Caco-2 (cell line): ENCODE data around the gene RUNX2. TPM values are rescaled to one million over a fixed set of nuclear protein-coding genes. Genes with fewer than 3 reads are reported as not detected.

Experiments
- BruUV-seq: library from RNA; stranded (reverse); fragments of 400-500 nt; replicated peaks from 2 replicates; lab custom pipeline; 2021; lab: Mats Ljungman, UMichigan
- CTCF ChIA-PET: fragments of 300-600 bp; sonication (Branson Sonifier 250); formaldehyde crosslinking; loops from one replicate; lab custom pipeline; 2022; ENCODE audit warnings: antibody characterized with exemption; lab: Charles Lee
- POLR2A ChIA-PET: fragments of 300-600 bp; sonication (Branson Sonifier 250); formaldehyde crosslinking; loops from one replicate; lab custom pipeline; 2022; ENCODE audit warnings: antibody characterized with exemption; lab: Charles Lee
- DNase-seq, 2 experiments: peaks; one replicate each; pipeline versions ENCODE4 v3.0.0 to v3.0.0-alpha.2; 2020 to 2022
- H3K27me3 ChIP-seq: replicated peaks from 2 replicates; pipeline ENCODE4 v1.6.0; 2011; ENCODE audit warnings: low read length; ENCODE audit not compliant: control insufficient read depth, insufficient read depth
- H3K36me3 ChIP-seq: 2 replicates; pipeline ENCODE4 v1.5.1; 2011; ENCODE audit warnings: low read length; ENCODE audit not compliant: control insufficient read depth, insufficient read depth
- H3K4me1 ChIP-seq: fragments of 250-450 bp; sonication (Bioruptor Pico); 2 replicates; pipeline ENCODE4 v1.5.1; 2020; ENCODE audit warnings: mild to moderate bottlenecking
- H3K4me3 ChIP-seq: 2 replicates; pipeline ENCODE4 v1.5.1; 2011; ENCODE audit warnings: low read depth, mild to moderate bottlenecking, control low read depth, low read length
- H3K9me3 ChIP-seq: fragments of 250-450 bp; sonication (Bioruptor Pico); 2 replicates; pipeline ENCODE4 v1.5.1; 2020; ENCODE audit warnings: mild to moderate bottlenecking, moderate library complexity
- H3K27ac Mint-ChIP-seq: one replicate; pipeline ENCODE4 v1.8.0; 2022; ENCODE audit warnings: mixed read lengths; ENCODE audit not compliant: unreplicated experiment
- H3K27me3 Mint-ChIP-seq: one replicate; pipeline ENCODE4 v1.8.0; 2022; ENCODE audit warnings: mixed read lengths; ENCODE audit not compliant: insufficient read depth, unreplicated experiment
- H3K36me3 Mint-ChIP-seq: one replicate; pipeline ENCODE4 v1.8.0; 2022; ENCODE audit warnings: mild to moderate bottlenecking, mixed read lengths; ENCODE audit not compliant: insufficient read depth, unreplicated experiment
- H3K4me1 Mint-ChIP-seq: one replicate; pipeline ENCODE4 v1.8.0; 2022; ENCODE audit warnings: low read depth, mixed read lengths; ENCODE audit not compliant: unreplicated experiment
- H3K4me3 Mint-ChIP-seq: one replicate; pipeline ENCODE4 v1.8.0; 2022; ENCODE audit warnings: mild to moderate bottlenecking, moderate library complexity, mixed read lengths; ENCODE audit not compliant: unreplicated experiment
- H3K9me3 Mint-ChIP-seq: one replicate; pipeline ENCODE4 v1.8.0; 2022; ENCODE audit warnings: mixed read lengths; ENCODE audit not compliant: unreplicated experiment
- CTCF ChIP-seq, 2 experiments: fragments of 200-600 bp in 1 of 2; IDR thresholded peaks; 1 replicate in 1 of 2; 2 replicates in 1 of 2; pipeline versions ENCODE4 v1.5.1 to v1.8.0; 2011 to 2022; ENCODE audit warnings: antibody characterized with exemption in 1 of 2, control low read depth in 1 of 2, inconsistent platforms in 1 of 2, low read depth in 1 of 2, low read length in 1 of 2, mild to moderate bottlenecking in 1 of 2, moderate library complexity in 1 of 2; ENCODE audit not compliant: insufficient read depth in 1 of 2, severe bottlenecking in 1 of 2, unreplicated experiment in 1 of 2
- intact Hi-C: fragments of 100-400 bp; cut with micrococcal nuclease; formaldehyde crosslinking; loops from one replicate; pipeline ENCODE4 v1.10.0; 2022; ENCODE audit not compliant: unreplicated experiment
- total RNA-seq: library from RNA; stranded (reverse); gene quantifications from 2 replicates; pipeline ENCODE4 v1.2.3, GENCODE V29; 2022

Gene RUNX2
- total RNA-seq, 1 experiment from 2014 or later, result not detected

- Mint-ChIP-seq H3K36me3 (no peaks in the 10 kb centered on the region), H3K27ac (no peak overlapping the region), H3K4me1 (peaks cover 6% of the 10 kb centered on the region), H3K9me3 (no peaks in the 10 kb centered on the region), H3K27me3 (no peaks in the 10 kb centered on the region), H3K4me3 (no peak overlapping the region)
- ChIA-PET CTCF (interaction anchor here (1.2 kb wide), 1 partner anchor 30 kb away, joined by 3 read pairs; no protein-coding TSS in a partner anchor), POLR2A (no interaction called here)
- no peak for TF ChIP-seq CTCF (IDR thresholded peaks at IDR 0.05; ENCODE audit: insufficient read depth in 1 of 2, low read depth in 1 of 2, low read length in 1 of 2, severe bottlenecking in 1 of 2, unreplicated experiment in 1 of 2)
- Histone ChIP-seq H3K4me1 (no peaks in the 10 kb centered on the region), H3K9me3 (no peaks in the 10 kb centered on the region), H3K4me3 (no peak overlapping the region), H3K36me3 (no peaks in the 10 kb centered on the region), H3K27me3 (no peaks in the 10 kb centered on the region)
- no peak for DNase-seq
- intact Hi-C loops, result no loop called here
- no TSS peak for BruUV-seq
Observed at GRCh38 chr6:45684476-45684875, 356.3 kb downstream of the RUNX2 start.

DNA sequence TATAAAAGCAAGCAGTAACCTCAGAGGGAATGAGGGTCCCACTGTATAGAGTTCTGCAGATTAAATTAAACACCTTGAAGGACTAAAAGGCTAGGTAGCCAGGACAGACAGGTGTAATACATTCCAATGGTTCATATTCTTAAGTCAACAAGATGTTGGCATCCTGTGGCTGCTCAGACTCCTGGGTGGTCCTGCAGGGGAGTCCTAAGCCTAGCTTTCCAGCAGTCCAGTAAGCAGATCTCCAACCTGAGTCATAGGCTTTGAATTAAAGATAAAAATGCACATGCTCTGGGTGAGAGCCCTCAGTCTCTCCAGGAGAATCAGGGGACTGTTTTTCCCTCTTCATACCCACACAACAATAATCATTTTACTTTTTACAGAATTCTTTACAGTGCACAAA lies 356.9 kb downstream of the RUNX2 start:
- Mint-ChIP-seq H3K4me1 (peaks cover 6% of the 10 kb centered on the region), H3K27me3 (no peaks in the 10 kb centered on the region), H3K27ac (no peak overlapping the region), H3K36me3 (no peaks in the 10 kb centered on the region), H3K4me3 (no peak overlapping the region), H3K9me3 (no peaks in the 10 kb centered on the region)
- ChIA-PET POLR2A (no interaction called here), CTCF (no interaction called here)
- no peaks in the 10 kb centered on the region for H3K36me3 ChIP-seq
- no peaks in the 10 kb centered on the region for H3K27me3 ChIP-seq
- no TSS peak for BruUV-seq
- no peaks in the 10 kb centered on the region for H3K9me3 ChIP-seq
- intact Hi-C loops, result no loop called here
- DNase-seq, result no peak
- no peak for TF ChIP-seq CTCF (IDR thresholded peaks at IDR 0.05; ENCODE audit: insufficient read depth in 1 of 2, low read depth in 1 of 2, low read length in 1 of 2, severe bottlenecking in 1 of 2, unreplicated experiment in 1 of 2)
- no peaks in the 10 kb centered on the region for H3K4me1 ChIP-seq
- no peak overlapping the region for H3K4me3 ChIP-seq

DNA sequence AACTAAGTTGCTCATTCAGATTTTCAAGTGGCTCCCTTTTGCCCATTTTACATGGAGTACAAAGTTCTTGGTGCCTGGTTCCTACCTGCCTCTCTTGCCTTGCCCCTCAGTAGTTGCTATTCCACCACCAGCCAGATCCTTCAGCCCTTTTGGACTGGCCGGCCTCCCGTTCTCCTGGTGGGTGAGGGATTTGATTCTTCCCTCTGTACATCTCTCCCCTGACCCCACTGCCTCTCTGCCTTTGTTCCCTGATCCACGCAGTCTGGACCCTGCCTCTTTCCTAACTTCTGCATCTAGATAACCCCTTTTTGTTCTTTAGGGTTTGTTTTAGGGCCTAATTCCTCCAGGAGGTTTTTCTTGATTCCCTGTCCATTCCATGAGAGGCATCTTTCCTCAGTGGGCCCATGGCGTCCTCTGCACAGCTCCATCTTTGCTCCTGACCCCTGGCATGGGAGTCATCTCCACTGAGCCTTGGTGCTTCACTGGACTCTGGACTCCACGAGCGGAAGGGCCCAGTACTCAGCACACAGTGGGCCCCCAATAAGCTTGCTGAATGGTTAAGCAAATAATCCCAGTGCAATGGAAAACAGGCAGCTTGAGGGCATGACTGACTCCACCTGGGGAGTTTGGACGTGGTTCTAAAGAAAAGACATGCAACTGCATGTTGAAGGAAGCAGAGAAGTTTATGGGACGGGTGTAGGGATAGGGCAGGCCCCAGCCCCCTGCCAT lies 358.9 kb downstream of the RUNX2 start:
- no TSS peak for BruUV-seq
- no peaks in the 10 kb centered on the region for H3K9me3 Mint-ChIP-seq
- Histone ChIP-seq H3K4me3 (no peak overlapping the region), H3K36me3 (no peaks in the 10 kb centered on the region), H3K9me3 (no peaks in the 10 kb centered on the region), H3K4me1 (no peaks in the 10 kb centered on the region), H3K27me3 (no peaks in the 10 kb centered on the region)
- H3K36me3 Mint-ChIP-seq, result no peaks in the 10 kb centered on the region
- intact Hi-C loops, result no loop called here
- no peak for TF ChIP-seq CTCF (IDR thresholded peaks at IDR 0.05; ENCODE audit: insufficient read depth in 1 of 2, low read depth in 1 of 2, low read length in 1 of 2, severe bottlenecking in 1 of 2, unreplicated experiment in 1 of 2)
- no peak for DNase-seq
- no peak overlapping the region for H3K4me3 Mint-ChIP-seq
- no peaks in the 10 kb centered on the region for H3K27me3 Mint-ChIP-seq
- ChIA-PET CTCF (no interaction called here), POLR2A (no interaction called here)
- H3K4me1 Mint-ChIP-seq, result peaks cover 6% of the 10 kb centered on the region
- no peak overlapping the region for H3K27ac Mint-ChIP-seq
